H1 (cell line): ENCODE measurements around the gene NRROS. TPM values are rescaled to one million over a fixed set of nuclear protein-coding genes. Genes with fewer than 3 reads are reported as not detected.
A peak's percentile ranks its signal among the peaks of the same experiment; 100 is the strongest.

Experiments
- CTCF ChIA-PET: fragments of 300-600 bp; sonication (Branson Sonifier 250); formaldehyde crosslinking; loops from one replicate; lab custom pipeline; 2021; ENCODE audit not compliant: partially characterized antibody; lab: Charles Lee
- POLR2A ChIA-PET: fragments of 300-600 bp; sonication (Branson Sonifier 250); formaldehyde crosslinking; loops from one replicate; lab custom pipeline; 2021; ENCODE audit warnings: inconsistent platforms; ENCODE audit not compliant: partially characterized antibody; lab: Charles Lee
- DNase-seq, 2 experiments: peaks; one replicate each; pipeline versions ENCODE4 v3.0.0 to v3.0.0-alpha.2; 2010 to 2022; ENCODE audit warnings: low spot score in 2 of 2, low read depth in 1 of 2, mixed read lengths in 1 of 2
- FAIRE-seq: peaks from 2 replicates; lab custom pipeline; 2011; peaks lifted over from hg19 to GRCh38; lab: Jason Lieb, UNC
- H2AFZ ChIP-seq: 2 replicates; pipeline ENCODE4 v1.8.1; 2012; ENCODE audit warnings: low read length, inconsistent platforms
- H2AK5ac ChIP-seq: 2 replicates; pipeline ENCODE4 v1.6.1; 2013; ENCODE audit warnings: low read depth, low read length
- H2BK120ac ChIP-seq: replicated peaks from 2 replicates; pipeline ENCODE3; 2013; ENCODE audit warnings: low read depth, low read length, inconsistent platforms
- H2BK12ac ChIP-seq: 2 replicates; pipeline ENCODE4 v1.6.1; 2013; ENCODE audit warnings: low read depth, low read length
- H2BK15ac ChIP-seq: 2 replicates; pipeline ENCODE4 v1.6.1; 2013; ENCODE audit warnings: low read length
- H2BK20ac ChIP-seq: 2 replicates; pipeline ENCODE4 v1.6.1; 2013; ENCODE audit warnings: low read length
- H2BK5ac ChIP-seq: 2 replicates; pipeline ENCODE4 v1.6.1; 2013; ENCODE audit warnings: low read depth, low read length
- H3K14ac ChIP-seq: 2 replicates; pipeline ENCODE4 v1.6.1; 2013; ENCODE audit warnings: inconsistent platforms; ENCODE audit not compliant: insufficient read length
- H3K18ac ChIP-seq: 2 replicates; pipeline ENCODE4 v1.6.1; 2013; ENCODE audit warnings: low read length; ENCODE audit errors: extremely low read depth
- H3K23ac ChIP-seq: 2 replicates; pipeline ENCODE4 v1.6.1; 2013; ENCODE audit warnings: inconsistent platforms; ENCODE audit not compliant: insufficient read length
- H3K23me2 ChIP-seq: 2 replicates; pipeline ENCODE4 v1.6.1; 2013; ENCODE audit warnings: low read depth, low read length
- H3K27ac ChIP-seq: 2 replicates; pipeline ENCODE4 v1.6.1; 2011; ENCODE audit warnings: low read depth, low read length, inconsistent platforms
- H3K27me3 ChIP-seq, 4 experiments: replicated peaks in 1 of 4; 1 replicate in 1 of 4; 2 replicates in 3 of 4; pipeline versions ENCODE4 v1.6.1 to v1.8.1; 2011 to 2013; ENCODE audit warnings: low read length in 3 of 4, mild to moderate bottlenecking in 3 of 4, inconsistent platforms in 2 of 4, mixed read lengths in 2 of 4, moderate library complexity in 1 of 4; ENCODE audit not compliant: control insufficient read depth in 3 of 4, insufficient read depth in 3 of 4; ENCODE audit errors: extremely low read depth in 1 of 4
- H3K36me3 ChIP-seq, 4 experiments: 2 replicates each; pipeline versions ENCODE4 v1.6.1 to v1.8.1; 2011 to 2013; ENCODE audit warnings: mild to moderate bottlenecking in 4 of 4, low read length in 3 of 4, moderate library complexity in 2 of 4, control low read depth in 1 of 4, inconsistent platforms in 1 of 4; ENCODE audit not compliant: insufficient read depth in 4 of 4, control insufficient read depth in 2 of 4
- H3K4ac ChIP-seq: replicated peaks from 2 replicates; pipeline ENCODE3; 2013; ENCODE audit warnings: low read length, low read depth, mixed read lengths, inconsistent platforms; ENCODE audit not compliant: insufficient read length
- H3K4me1 ChIP-seq, 4 experiments: replicated peaks in 1 of 4; 1 replicate in 1 of 4; 2 replicates in 3 of 4; pipeline versions ENCODE4 v1.6.1 to v1.8.1; 2011 to 2013; ENCODE audit warnings: low read length in 3 of 4, inconsistent platforms in 2 of 4, mixed read lengths in 1 of 4; ENCODE audit not compliant: insufficient read depth in 4 of 4, control insufficient read depth in 3 of 4
- H3K4me2 ChIP-seq, 2 experiments: 2 replicates each; pipeline versions ENCODE4 v1.6.1 to v1.8.1; 2011 to 2013; ENCODE audit warnings: low read depth in 2 of 2, low read length in 2 of 2, control low read depth in 1 of 2, inconsistent platforms in 1 of 2, mild to moderate bottlenecking in 1 of 2; ENCODE audit not compliant: insufficient read depth in 1 of 2
- H3K4me3 ChIP-seq, 4 experiments: fragments of 200-600, 300-600 bp in 1 of 4; sonication (generic), shearing (Covaris generic), sonication (Bioruptor Twin) in 1 of 4; 2 replicates each; pipeline versions ENCODE4 v1.5.1 to v1.8.1; 2011 to 2016; ENCODE audit warnings: low read length in 4 of 4, low read depth in 3 of 4, control low read depth in 2 of 4, inconsistent platforms in 2 of 4, mild to moderate bottlenecking in 2 of 4, mixed read lengths in 1 of 4, moderate library complexity in 1 of 4; ENCODE audit not compliant: insufficient read depth in 2 of 4; ENCODE audit errors: extremely low read depth in 1 of 4
- H3K56ac ChIP-seq: replicated peaks from 2 replicates; pipeline ENCODE3; 2013; ENCODE audit warnings: low read depth, mild to moderate bottlenecking, mixed read lengths, low read length, inconsistent platforms; ENCODE audit not compliant: insufficient read length
- H3K79me1 ChIP-seq: 2 replicates; pipeline ENCODE4 v1.6.1; 2013; ENCODE audit warnings: low read depth, low read length, control low read depth
- H3K79me2 ChIP-seq, 2 experiments: 2 replicates each; pipeline versions ENCODE4 v1.6.1 to v1.8.1; 2012 to 2013; ENCODE audit warnings: low read length in 2 of 2, mild to moderate bottlenecking in 2 of 2, inconsistent platforms in 1 of 2; ENCODE audit not compliant: insufficient read depth in 2 of 2, control insufficient read depth in 1 of 2
- H3K9ac ChIP-seq, 4 experiments: replicated peaks in 1 of 4; 1 replicate in 1 of 4; 2 replicates in 3 of 4; pipeline versions ENCODE4 v1.6.1 to v1.8.1; 2011 to 2013; ENCODE audit warnings: low read depth in 3 of 4, low read length in 3 of 4, control low read depth in 2 of 4, mild to moderate bottlenecking in 2 of 4, moderate library complexity in 2 of 4, inconsistent platforms in 1 of 4; ENCODE audit errors: extremely low read depth in 1 of 4
- H3K9me3 ChIP-seq, 2 experiments: 2 replicates each; pipeline versions ENCODE4 v1.6.1 to v1.8.1; 2012 to 2013; ENCODE audit warnings: mild to moderate bottlenecking in 2 of 2, moderate library complexity in 2 of 2, control low read depth in 1 of 2, inconsistent platforms in 1 of 2, low read depth in 1 of 2, low read length in 1 of 2, mixed read lengths in 1 of 2; ENCODE audit not compliant: insufficient read depth in 2 of 2
- H4K20me1 ChIP-seq, 2 experiments: replicated peaks in 1 of 2; 2 replicates each; pipeline versions ENCODE3 to v1.8.1; 2011 to 2013; ENCODE audit warnings: inconsistent platforms in 2 of 2, low read length in 2 of 2, mild to moderate bottlenecking in 1 of 2; ENCODE audit not compliant: insufficient read depth in 2 of 2, control insufficient read depth in 1 of 2
- H4K5ac ChIP-seq: 2 replicates; pipeline ENCODE4 v1.6.1; 2013; ENCODE audit warnings: low read length, low read depth, mixed read lengths, inconsistent platforms; ENCODE audit not compliant: insufficient read length
- H4K8ac ChIP-seq: 2 replicates; pipeline ENCODE4 v1.8.0; 2013; ENCODE audit warnings: mild to moderate bottlenecking, moderate library complexity, low read length, inconsistent platforms; ENCODE audit not compliant: insufficient read depth; ENCODE audit errors: extremely low read depth
- H4K91ac ChIP-seq: replicated peaks from 2 replicates; pipeline ENCODE3; 2013; ENCODE audit warnings: low read length, mixed read lengths, inconsistent platforms; ENCODE audit not compliant: insufficient read length
- MAFK ChIP-seq: IDR thresholded peaks from 2 replicates; pipeline ENCODE4 v1.6.1; 2012; ENCODE audit warnings: low read depth, mild to moderate bottlenecking, improper control_type of control experiment, low read length
- WGBS, 2 experiments: shearing (Covaris generic) in 1 of 2; methylation state at CpG; one replicate each; pipeline versions ENCODE4 v1.1.6 to v1.1.7; 2013 to 2015; ENCODE audit warnings: low lambda C conversion rate in 2 of 2, mixed read lengths in 2 of 2, inconsistent platforms in 1 of 2, low coverage in 1 of 2, missing lambda C conversion rate in 1 of 2; ENCODE audit not compliant: insufficient replicate concordance in 2 of 2, insufficient coverage in 1 of 2, insufficient read length in 1 of 2; ENCODE audit errors: extremely low coverage in 1 of 2, missing lambda C conversion rate in 1 of 2; 5-methylcytosine and 5-hydroxymethylcytosine counted together
- polyA plus RNA-seq, 7 experiments: library from polyadenylated mRNA; depleted of rRNA in 3 of 7; stranded (reverse) in 5 of 7; unstranded in 2 of 7; fragments of >200 nt in 5 of 7; fragments of 200-250 nt in 2 of 7; gene quantifications; 1 replicate in 5 of 7; 2 replicates in 1 of 7; 4 replicates in 1 of 7; pipeline versions ENCODE4 v1.2.1 to v1.2.3, GENCODE V29; 2011 to 2013; ENCODE audit warnings: missing spikeins in 2 of 7, mixed read lengths in 2 of 7
- total RNA-seq: library from RNA; stranded (reverse); fragmentation: NEBNext Ultra II Directional; extraction: Animal tissue kit (Norgen Biotek cat#: 25700); gene quantifications from 2 replicates; pipeline ENCODE4 v1.2.1, GENCODE V29; 2021

The NRROS gene
- total and polyA plus RNA-seq, 2 of the 8 experiments (the other 6 are each of a cell fraction or from before 2014, with no cell fraction given), result 5.3 to 7.3 TPM

- Histone ChIP-seq H3K79me1 (no peaks in the 10 kb centered on the region; the same call in 1 of the 2 replicates), H2BK15ac (0 out of 2 replicates have a peak overlapping the region, but pooled peaks have one; percentile 29), H3K27me3 (peaks cover 0 to 5% (median 4%) of the 10 kb centered on the region in 4 experiments; a peak in 4 of 7 replicates), H2BK5ac (no peak overlapping the region), H3K4me2 (no peak overlapping the region), H3K4me1 (peaks cover 8 to 19% (median 15%) of the 10 kb centered on the region in 4 experiments), H4K91ac (peak overlapping the region; percentile 30), H3K56ac (no peak overlapping the region), H3K18ac (no peak overlapping the region; the same call in 1 of the 2 replicates), H3K9ac (no peak overlapping the region), H3K9me3 (no peaks in the 10 kb centered on the region), H2BK12ac (peak overlapping the region; percentile 68; the same call in 1 of the 2 replicates), H3K4me3 (no peak overlapping the region), H4K20me1 (no peaks in the 10 kb centered on the region), H2AK5ac (0 out of 2 replicates have a peak overlapping the region, but pooled peaks have one; percentile 24), H4K5ac (peak overlapping the region; percentile 29), H3K79me2 (no peaks in the 10 kb centered on the region), H4K8ac (no peak overlapping the region; the same call in 1 of the 2 replicates), H3K23ac (no peak overlapping the region), H3K14ac (no peak overlapping the region), H3K27ac (no peak overlapping the region), H2BK120ac (no peak overlapping the region), H2BK20ac (no peak overlapping the region), H3K4ac (peak overlapping the region; percentile 87), H3K23me2 (peaks cover 9% of the 10 kb centered on the region), H3K36me3 (no peaks in the 10 kb centered on the region), H2AFZ (no peak overlapping the region)
- no peak for TF ChIP-seq MAFK
- CTCF ChIA-PET, result interaction anchor here (1.0 kb wide), 1 partner anchor 10 kb away, joined by 4 read pairs; no protein-coding TSS in a partner anchor
- no peak for DNase-seq
- no peak for FAIRE-seq
- WGBS, 2 experiments, result 95% methylated on average over 7 of the region's 7 CpGs; no CpG with 5 or more reads in 1 of the 2 experiments
- POLR2A ChIA-PET, result interaction anchor here (1.2 to 3.7 kb wide), 3 partner anchors 10 to 19 kb away, joined by 8 to 28 read pairs (median 8); no protein-coding TSS in a partner anchor
These were observed 4.7 kb upstream of the NRROS start for GRCh38 chr3:196634829-196635228.
